ENCODE data around the gene HLF.

DNA sequence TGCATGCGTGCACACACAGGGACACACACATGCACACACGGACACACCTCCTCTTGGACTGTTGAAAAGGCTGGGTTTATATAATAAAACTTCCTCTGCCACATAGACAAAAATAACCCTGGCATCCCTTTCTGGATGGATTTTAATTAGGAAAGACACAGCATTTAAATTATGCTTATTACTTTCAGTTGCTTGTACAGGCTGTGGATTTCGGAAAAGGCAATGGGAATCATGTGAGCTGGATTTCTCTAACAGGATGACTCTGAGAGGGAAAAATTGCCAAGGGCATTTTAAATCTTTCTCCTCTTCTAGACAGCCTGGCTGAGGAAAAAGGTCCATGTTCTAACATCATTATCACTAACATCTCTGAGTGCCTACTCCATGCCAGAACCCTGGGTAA, 75.9 kb downstream of the HLF start:
- TF ChIP-seq JUN (IDR thresholded peaks at IDR 0.05; ENCODE audit: borderline replicate concordance, insufficient read depth, insufficient read length, low read depth) (no peak), POLR2A (IDR thresholded peaks at IDR 0.05; ENCODE audit: low read depth, low read length) (no peak), POLR2AphosphoS5 (IDR thresholded peaks at IDR 0.05; ENCODE audit: insufficient read depth, low read depth, low read length) (no peak), MAX (IDR thresholded peaks at IDR 0.05; ENCODE audit: insufficient read depth, insufficient read length) (no peak), MYC (IDR thresholded peaks at IDR 0.05; ENCODE audit: low read depth, low read length) (no peak), EZH2 (IDR thresholded peaks at IDR 0.05; ENCODE audit: borderline replicate concordance, low read depth, low read length, severe bottlenecking) (no peak), FOS (IDR thresholded peaks at IDR 0.05; ENCODE audit: borderline replicate concordance, insufficient read depth, low read length) (no peak), GATA2 (IDR thresholded peaks at IDR 0.05; ENCODE audit: insufficient read depth, insufficient read length, low read depth, low read length) (no peak)
- TF ChIP-seq, protein P1, sequence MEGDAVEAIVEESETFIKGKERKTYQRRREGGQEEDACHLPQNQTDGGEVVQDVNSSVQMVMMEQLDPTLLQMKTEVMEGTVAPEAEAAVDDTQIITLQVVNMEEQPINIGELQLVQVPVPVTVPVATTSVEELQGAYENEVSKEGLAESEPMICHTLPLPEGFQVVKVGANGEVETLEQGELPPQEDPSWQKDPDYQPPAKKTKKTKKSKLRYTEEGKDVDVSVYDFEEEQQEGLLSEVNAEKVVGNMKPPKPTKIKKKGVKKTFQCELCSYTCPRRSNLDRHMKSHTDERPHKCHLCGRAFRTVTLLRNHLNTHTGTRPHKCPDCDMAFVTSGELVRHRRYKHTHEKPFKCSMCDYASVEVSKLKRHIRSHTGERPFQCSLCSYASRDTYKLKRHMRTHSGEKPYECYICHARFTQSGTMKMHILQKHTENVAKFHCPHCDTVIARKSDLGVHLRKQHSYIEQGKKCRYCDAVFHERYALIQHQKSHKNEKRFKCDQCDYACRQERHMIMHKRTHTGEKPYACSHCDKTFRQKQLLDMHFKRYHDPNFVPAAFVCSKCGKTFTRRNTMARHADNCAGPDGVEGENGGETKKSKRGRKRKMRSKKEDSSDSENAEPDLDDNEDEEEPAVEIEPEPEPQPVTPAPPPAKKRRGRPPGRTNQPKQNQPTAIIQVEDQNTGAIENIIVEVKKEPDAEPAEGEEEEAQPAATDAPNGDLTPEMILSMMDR (IDR thresholded peaks at IDR 0.05; ENCODE audit: extremely low read depth in 1 of 2, insufficient read depth in 1 of 2, low read depth in 1 of 2, low read length in 2 of 2), result no peak

Measured in endothelial cell of umbilical vein (primary cell).